ENCODE measurements around the gene JAKMIP2.

- TF ChIP-seq CTCF (conservative IDR thresholded peaks at IDR 0.05; ENCODE audit: low read depth, low read length) (no peak), EZH2 (IDR thresholded peaks at IDR 0.05; ENCODE audit: borderline replicate concordance, low read depth, low read length, poor library complexity, severe bottlenecking) (no peak)
Measured at GRCh38 chr5:147686421-147686820, 96.1 kb downstream of the JAKMIP2 start.

All from A673 (cell line).